HG03575 (cell line): Measurements from ENCODE around the gene FGF10.

Experiments
- ATAC-seq: cut with Tn5 transposase; IDR thresholded peaks from one replicate; pipeline ENCODE4 v1.9.1; 2021; ENCODE audit not compliant: unreplicated experiment, insufficient number of reproducible peaks, low FRiP score; ENCODE audit errors: extremely low read depth

Gene FGF10

GRCh38 chr5:44275329-44275728 lies 113.9 kb downstream of the FGF10 start:
- ATAC-seq, result no peak

GRCh38 chr5:44267909-44268308 lies 121.3 kb downstream of the FGF10 start:
- no peak for ATAC-seq

- no peak for ATAC-seq
Observed at GRCh38 chr5:44266882-44267576, 122.2 kb downstream of the FGF10 start.

- ATAC-seq, result no peak
Observed at GRCh38 chr5:44265713-44266112, 123.5 kb downstream of the FGF10 start.

GRCh38 chr5:44260793-44261192 lies 128.4 kb downstream of the FGF10 start:
- no peak for ATAC-seq

- no peak for ATAC-seq
Observed at GRCh38 chr5:44257653-44258365, 131.4 kb downstream of the FGF10 start.

- ATAC-seq, result no peak
Observed at GRCh38 chr5:44257221-44257620, 132.0 kb downstream of the FGF10 start.
